Hematopoietic multipotent progenitor cell treated with erythropoietin and hydrocortisone succinate and interleukin-3 and kit ligand, for 6 days (in vitro differentiated cells): ENCODE measurements around the gene HSFX2.
"Not testable (repeated sequence)": the region's sequence is repeated elsewhere in the genome, so short reads cannot be mapped to it uniquely, and the experiment has no call there.

Experiments
- DNase-seq: peaks from one replicate; pipeline ENCODE4 v3.0.0-alpha.2; 2015

The HSFX2 gene

GRCh38 chrX:149585631-149586030, 9.5 kb downstream of the HSFX2 start:
- DNase-seq: not testable (repeated sequence)

GRCh38 chrX:149573456-149573855, 21.7 kb downstream of the HSFX2 start:
- DNase-seq: not testable (repeated sequence)

- DNase-seq: no peak
These were observed 22.4 kb downstream of the HSFX2 start for GRCh38 chrX:149572743-149573142.

- DNase-seq: no peak
These were observed 23.3 kb downstream of the HSFX2 start for GRCh38 chrX:149571770-149572169.

- no peak for DNase-seq
These were observed 24.4 kb downstream of the HSFX2 start for GRCh38 chrX:149570668-149571067.

- DNase-seq: no peak
These were observed 25.3 kb downstream of the HSFX2 start for GRCh38 chrX:149569770-149570169.

- no peak for DNase-seq
These were observed 26.3 kb downstream of the HSFX2 start for GRCh38 chrX:149568701-149569296.

- DNase-seq: no peak
These were observed 27.3 kb downstream of the HSFX2 start for GRCh38 chrX:149567621-149568417.

- no peak for DNase-seq
These were observed 31.8 kb downstream of the HSFX2 start for GRCh38 chrX:149563359-149563758.

- not testable (repeated sequence) for DNase-seq
These were observed 39.9 kb downstream of the HSFX2 start for GRCh38 chrX:149555251-149555650.

GRCh38 chrX:149551939-149552248, 43.2 kb downstream of the HSFX2 start:
- not testable (repeated sequence) for DNase-seq

- not testable (repeated sequence) for DNase-seq
These were observed 43.7 kb downstream of the HSFX2 start for GRCh38 chrX:149551245-149551938.

- DNase-seq: not testable (repeated sequence)
These were observed 44.7 kb downstream of the HSFX2 start for GRCh38 chrX:149550454-149550853.

- DNase-seq: not testable (repeated sequence)
These were observed 45.4 kb downstream of the HSFX2 start, which contains the start of gene HSFX3 for GRCh38 chrX:149549701-149550100. TSS of gene HSFX3 (minus strand) at chrX:149549924. CDS start at chrX:149549852, 72 bp downstream.

- not testable (repeated sequence) for DNase-seq
These were observed 47.3 kb downstream of the HSFX2 start for GRCh38 chrX:149547782-149548181.

GRCh38 chrX:149546962-149547361, 48.2 kb downstream of the HSFX2 start:
- not testable (repeated sequence) for DNase-seq

- not testable (repeated sequence) for DNase-seq
These were observed 49.3 kb downstream of the HSFX2 start for GRCh38 chrX:149545545-149546543.
